GM18507 (cell line): ENCODE results near the gene ENTPD7.

Experiments
- DNase-seq: peaks from one replicate; pipeline ENCODE4 v3.0.0; 2011; ENCODE audit warnings: low read depth; ENCODE audit not compliant: insufficient read length; ENCODE audit errors: extremely low spot score
- FAIRE-seq: peaks from 2 replicates; lab custom pipeline; 2011; peaks lifted over from hg19 to GRCh38; lab: Jason Lieb, UNC

ENTPD7 gene

DNA sequence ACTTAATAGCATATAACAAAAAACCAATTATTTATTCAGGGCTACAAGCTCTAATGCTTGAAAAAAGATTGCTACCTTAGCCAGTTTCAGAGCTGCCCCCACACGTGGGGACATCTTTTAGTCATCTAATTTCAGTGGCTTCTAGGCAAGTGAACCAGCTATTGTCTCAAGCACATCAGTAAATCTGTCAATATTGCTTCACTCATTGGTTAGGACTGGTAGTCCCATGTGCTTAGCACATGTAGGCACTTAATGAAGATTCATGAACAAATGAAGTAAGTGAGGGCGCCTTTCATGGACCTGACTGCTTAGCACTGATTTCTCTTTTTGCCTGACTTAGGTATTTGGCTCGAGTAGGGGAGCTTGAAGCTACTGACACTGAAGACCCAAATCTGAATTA is 19.6 kb downstream of the ENTPD7 start:
- no peak for FAIRE-seq
- DNase-seq, result no peak

DNA sequence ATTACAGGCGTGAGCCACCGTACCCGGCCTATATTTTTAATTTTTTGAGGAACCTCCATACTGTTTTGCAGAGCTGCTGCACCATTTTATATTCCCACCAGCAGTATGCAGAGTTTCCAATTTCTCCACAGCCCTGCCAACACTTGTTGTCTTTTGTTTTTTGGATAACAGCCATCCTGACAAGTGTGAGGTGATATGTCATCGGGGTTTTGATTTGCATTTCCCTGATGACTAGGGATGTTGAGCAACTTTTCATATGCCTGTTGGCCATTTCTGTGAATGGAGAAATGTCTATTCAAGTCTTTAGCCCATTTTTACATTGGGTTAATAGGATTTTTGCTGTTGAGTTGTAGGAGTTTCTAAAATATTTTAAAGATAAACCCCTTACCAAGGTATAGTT is 22.2 kb downstream of the ENTPD7 start:
- DNase-seq (no peak), FAIRE-seq (no peak)

DNA sequence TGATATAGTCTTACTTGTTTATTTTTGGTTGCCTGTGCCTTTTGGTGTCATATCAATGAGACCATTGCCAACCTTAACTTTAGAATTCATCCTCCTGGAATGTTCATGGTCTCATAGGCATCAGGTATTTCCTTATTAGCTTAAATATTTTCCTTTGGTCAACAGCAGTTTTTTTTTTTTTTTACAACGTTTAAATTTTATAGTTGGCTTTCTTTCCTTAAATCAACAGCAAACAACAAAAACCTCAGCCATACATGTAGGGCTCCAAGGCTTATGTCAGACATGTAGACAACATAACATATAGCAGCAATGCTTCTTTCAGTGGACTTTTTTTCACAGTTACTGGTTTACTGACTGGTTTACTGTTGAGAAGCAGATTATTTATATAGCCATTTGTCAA is 22.7 kb downstream of the ENTPD7 start:
- DNase-seq, result no peak
- FAIRE-seq, result no peak

DNA sequence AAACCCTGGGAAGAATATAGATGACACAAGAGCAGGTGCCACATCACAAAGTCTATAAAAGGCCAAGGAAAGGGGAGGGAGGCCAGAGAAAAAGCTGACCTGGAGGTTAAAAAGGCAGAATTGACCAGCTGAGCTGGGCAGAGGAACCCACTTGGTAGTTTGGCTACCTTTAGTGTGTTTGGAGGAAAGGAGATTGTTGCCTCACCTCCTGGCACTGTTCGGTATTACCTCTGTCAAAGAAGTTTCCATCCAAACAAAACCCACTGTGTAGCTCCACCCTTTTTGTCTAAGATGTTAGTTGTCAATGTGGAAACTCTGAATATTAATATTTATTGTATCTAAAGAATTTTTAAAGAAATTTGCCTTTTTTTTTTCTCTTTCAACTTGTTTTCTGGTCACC is 23.4 kb downstream of the ENTPD7 start:
- DNase-seq (no peak), FAIRE-seq (no peak)

DNA sequence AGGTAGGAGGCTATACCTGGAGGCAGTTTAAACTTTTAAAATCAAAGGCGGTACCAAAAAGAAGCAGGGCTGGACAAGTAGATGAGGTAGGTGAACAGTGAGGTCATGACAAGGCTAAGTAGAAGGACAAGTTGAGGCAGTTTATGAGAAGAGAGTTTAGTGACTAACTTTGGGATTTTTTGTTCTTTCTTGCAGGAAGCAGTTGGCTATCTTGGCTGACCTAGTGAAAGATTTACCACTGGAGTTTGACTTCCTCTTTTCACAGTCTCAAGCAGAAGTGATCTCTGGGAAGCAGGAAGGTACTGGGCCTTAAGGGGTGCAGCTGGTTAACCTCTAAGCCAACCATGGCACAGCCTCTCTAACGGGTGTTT is 26.3 kb downstream of the ENTPD7 start:
- FAIRE-seq, result peak; percentile 89

DNA sequence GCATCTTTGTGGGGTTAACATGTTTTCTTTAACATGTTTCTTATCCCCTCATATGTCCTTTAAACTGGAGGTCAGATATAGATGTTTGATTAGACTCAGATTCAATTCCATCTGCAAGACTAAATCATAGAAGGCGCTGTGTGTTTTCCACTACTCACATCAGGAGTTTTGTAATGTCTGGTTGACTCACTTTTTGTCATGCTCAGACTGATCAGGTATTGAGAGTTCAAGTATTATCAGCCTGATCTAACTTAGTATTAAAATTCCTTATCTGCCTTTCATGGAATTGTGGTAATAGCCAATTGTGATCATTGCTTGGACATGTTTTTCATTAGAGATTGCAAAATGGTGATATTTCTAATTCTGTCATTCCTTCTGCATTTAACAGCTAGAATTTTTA is 30.2 kb downstream of the ENTPD7 start:
- DNase-seq (no peak), FAIRE-seq (no peak)

More for the DNA sequence above, 26.3 kb downstream of the ENTPD7 start:
- DNase-seq, result peak; percentile 29

DNA sequence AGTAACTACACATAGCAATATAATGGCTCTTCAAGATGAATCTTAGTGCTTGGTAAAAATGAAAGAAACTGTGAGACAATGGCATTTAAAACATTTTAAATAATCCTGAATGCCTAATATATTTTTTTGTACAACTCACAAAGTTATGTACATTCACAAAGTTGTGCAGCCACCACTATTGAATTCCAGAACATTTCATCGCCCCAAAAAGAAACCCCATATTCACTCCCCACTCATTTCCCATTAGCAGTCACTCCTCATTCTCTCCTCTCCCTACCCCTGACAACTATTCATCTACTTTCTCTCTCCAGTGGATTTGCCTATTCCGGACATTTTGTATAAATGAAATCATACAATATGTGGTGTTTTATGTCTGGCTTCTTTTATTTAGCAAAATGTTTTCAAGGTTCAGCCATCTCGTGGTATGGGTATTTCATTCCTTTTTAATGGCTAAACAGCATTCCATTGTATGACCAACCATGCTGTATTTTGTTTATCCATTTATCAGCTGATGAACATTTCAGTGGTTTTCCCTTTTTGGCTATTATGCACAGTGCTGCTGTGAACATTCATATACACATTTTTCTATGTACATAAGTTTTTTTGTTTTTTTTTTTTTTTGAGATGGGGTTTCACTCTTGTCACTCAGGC is 34.7 kb downstream of the ENTPD7 start:
- DNase-seq (no peak), FAIRE-seq (no peak)

DNA sequence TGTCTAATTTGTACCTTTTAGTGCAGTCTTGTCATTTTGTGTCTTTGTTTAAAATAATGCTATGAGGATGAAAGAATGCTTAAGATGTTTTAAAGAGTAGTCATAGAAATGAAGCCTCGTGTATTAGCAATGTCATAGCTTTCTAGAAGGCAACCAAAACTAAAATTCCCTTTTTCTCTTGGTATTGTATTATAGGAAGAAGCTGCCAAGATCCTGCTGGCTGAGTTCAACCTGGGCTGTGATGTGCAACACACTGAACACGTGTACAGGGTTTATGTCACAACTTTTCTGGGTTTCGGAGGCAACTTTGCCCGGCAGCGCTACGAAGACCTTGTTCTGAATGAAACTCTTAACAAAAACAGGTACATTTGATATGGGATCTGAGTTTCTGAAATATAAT is 36.5 kb downstream of the ENTPD7 start:
- FAIRE-seq, result no peak
- no peak for DNase-seq

DNA sequence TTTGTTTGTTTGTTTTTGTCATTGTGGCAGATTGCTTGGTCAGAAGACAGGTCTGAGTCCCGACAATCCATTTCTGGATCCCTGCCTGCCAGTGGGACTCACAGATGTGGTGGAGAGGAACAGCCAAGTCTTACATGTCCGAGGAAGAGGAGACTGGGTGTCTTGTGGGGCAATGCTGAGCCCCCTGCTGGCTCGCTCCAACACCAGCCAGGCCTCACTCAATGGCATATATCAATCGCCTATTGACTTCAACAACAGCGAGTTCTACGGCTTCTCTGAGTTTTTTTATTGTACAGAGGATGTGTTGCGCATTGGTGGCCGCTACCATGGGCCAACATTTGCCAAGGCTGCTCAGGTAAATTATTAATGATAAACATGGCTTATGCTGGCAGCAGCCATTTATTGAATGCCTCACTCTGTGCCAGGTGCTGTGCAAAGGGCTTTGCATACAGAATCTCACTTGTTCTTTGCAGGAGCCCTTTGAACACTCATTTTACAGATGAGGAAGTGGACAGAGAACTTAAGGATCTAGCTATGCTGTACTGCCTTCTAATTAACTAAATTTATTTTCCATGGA is 39.3 kb downstream of the ENTPD7 start:
- DNase-seq, result no peak
- FAIRE-seq, result no peak

DNA sequence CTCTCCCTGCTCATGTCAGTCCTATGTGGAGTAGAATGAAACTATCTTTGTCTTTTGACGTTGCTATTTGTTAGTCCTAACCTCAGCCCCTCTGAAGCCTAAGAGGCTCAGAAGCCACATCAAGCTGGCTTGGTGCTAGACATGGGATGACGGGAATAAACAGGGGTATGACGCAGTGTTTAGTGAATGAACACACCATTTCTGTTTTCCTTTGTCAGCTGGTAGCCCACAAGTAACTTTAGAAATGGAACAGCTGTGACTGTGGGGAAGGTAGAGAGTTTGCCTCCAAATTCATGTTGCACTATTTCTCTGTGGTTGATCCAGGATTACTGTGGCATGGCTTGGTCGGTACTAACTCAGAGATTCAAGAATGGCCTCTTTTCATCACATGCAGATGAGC is 41.3 kb downstream of the ENTPD7 start:
- peak; percentile 24 for FAIRE-seq

DNA sequence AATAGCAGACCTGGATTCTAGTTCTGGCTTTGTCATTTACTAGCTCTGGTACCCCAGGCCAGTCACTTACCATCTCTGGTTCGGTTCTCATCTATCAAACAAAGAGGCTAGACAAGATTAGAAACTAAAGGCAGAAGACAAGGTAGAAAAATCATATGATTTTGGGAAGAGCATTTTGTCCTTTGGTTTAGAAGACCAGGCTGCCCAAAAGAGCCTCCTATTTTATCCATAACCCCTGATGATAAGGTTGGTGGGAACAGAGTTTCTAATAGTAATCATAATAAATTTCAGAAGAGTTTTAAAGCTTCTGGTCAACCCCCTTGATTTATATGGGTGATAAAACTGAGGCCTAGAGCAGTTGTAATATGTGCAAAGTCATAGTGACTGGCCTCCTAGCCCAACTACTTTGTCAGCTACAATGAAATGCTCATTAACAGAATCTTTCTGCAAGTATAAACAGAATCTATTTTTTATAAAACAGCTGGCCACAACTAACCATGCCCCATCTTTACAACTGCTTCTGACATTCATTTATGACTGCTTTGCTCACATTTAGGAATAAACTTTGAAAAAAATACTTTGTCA is 49.2 kb downstream of the ENTPD7 start:
- FAIRE-seq (no peak), DNase-seq (no peak)

More for the DNA sequence above, 41.3 kb downstream of the ENTPD7 start:
- DNase-seq, result no peak

DNA sequence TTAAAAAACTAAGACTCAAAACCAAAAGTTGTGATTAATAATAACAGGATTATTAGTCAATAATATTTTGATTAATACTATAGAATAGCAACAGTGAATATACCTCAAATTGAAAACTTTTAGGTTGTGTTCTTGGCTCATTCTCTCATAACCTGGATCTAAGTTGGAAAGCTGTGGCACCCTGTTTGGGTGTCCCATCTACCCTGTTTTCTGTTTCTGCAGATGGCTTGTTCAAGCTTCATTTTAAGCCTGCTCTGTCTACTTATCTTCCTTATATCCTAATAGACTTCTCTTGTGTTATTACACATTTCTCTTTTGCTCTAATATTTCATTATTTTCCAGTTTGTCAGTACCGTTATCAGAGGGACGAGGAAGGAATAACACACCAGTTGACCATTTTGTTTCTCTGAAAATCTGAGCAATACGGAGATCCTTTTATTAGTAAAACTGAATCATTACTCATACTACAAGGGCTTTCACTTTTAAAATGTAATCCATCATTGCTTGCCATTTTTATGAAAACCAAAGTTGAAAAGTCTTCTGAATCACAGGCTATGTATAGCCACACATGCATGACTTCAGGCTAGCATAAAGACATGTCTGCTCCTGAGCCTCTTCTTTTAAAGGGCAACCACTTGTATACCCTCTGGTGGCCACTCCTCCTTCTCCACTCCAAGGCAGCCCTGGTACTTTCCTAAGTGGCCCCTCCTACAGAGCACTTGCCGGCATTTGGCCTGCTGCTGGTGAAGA is 50.3 kb downstream of the ENTPD7 start:
- FAIRE-seq, result no peak
- DNase-seq, result no peak

DNA sequence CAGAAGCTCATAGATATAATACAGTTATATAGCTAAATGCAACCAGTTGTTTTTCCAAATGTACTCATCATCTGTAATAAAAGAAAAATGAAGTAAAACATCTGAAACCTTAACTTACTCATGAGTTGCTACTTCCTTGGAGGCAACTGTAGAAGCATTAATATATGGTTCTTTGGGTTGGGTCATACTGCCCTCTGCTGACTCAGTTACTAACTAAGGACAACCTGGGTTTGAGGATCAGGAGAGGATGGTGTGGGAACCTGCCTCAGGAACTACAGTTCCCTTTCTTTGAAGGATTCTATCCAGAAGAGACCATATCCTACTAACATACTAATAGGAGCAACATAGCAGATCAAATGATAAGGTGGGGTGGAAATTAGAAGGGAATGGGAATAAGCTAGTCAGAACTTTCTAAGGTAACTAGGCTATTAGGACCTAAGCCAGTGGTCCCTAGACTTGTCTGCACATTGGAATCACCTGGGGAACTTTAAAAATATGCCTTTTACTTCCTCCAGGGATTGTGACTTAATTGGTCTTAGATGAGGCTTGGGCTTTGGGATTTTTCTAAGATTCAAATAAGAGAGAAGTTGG is 51.9 kb downstream of the ENTPD7 start:
- DNase-seq (peak; percentile 3), FAIRE-seq (peak; percentile 71)

DNA sequence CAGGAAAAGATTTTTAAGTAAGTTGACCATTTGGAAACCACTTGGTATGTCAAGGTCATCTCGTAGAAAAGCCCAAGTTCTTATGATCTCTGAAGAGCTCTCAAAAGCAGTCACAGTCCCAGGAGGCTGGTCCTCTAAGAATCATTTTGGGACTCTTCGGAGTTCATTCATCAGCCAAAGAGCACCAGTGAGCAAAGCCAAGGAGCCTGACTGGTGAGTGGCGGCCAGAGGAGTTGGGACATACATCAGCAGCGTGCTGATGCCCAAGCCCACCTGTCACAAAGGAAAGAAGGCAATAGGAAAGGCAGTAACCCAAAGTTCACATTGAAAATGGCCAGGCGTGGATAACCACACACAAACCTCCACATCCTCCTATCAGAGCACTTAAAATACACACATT is 55.1 kb downstream of the ENTPD7 start:
- FAIRE-seq (no peak), DNase-seq (no peak)

DNA sequence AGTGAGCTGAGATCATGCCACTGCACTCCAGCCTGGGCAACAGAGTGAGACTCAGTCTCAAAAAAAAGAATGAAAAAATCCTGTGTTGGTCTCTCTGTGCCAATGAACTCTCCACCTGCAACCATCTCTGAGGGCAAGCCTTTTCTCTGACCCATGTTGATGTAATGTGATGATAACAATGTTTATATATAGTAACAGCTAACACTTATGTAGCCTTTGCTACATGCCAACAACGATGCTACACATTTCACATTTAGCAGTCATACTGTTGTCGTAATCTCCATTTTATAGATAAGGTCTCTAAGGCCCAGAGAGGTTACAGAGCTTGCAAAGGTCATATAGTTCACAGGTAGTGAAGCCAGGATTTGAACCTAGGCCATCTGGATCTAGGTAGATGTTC is 61.1 kb downstream of the ENTPD7 start:
- DNase-seq, result no peak
- FAIRE-seq, result no peak

DNA sequence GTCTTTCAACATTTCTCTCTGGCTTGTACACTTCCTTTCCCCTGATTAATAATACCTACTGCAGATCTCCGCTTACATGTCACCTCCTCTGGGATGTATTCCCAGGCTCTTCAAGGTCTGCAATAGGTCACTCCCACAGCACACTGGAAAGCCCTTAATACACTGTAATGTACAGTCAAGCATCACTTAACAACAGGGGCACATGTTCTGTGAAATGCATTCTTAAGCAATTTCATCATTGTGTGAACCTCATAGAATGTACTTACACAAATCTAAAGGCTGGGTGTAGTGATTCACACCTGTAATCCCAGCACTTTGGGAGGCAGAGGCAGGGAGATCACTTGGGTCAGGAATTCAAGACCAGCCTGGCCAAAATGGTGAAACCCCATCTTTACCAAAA is 70.7 kb downstream of the ENTPD7 start:
- DNase-seq (no peak), FAIRE-seq (no peak)

DNA sequence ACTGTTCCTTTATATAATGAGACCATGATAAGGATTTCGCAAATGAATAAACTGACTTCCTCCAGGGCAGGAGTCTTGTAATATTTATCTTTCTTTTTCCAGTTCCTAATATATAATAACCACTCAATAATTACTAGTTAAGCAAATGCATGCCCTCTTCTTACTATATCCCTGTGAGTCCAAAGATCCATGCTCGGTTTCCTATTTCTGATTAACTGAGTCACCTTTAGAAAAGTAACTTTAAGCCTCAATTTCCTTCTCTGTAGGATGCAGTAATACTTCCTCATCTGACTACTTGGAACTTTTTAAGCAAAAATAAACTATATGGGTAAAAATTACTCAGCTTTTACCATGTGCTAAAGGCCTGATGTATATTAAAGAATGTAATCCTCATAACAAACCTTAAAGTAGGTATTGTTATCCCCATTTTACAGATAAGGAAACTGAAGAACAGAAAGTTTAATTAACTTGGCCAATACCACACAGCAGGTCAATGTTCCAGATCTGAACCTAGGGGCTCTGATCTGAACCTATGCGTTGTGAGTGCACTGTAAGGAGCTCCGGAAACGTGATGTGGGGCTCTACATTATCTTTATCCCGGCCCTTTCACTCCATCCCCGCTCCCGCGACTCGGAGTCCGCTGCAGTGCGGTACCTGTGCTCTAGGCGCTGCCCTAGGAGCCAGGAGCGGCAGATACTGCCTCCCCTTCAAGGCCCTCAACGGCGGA is 72.2 kb downstream of the ENTPD7 start:
- DNase-seq, result no peak
- peak; percentile 46 for FAIRE-seq

DNA sequence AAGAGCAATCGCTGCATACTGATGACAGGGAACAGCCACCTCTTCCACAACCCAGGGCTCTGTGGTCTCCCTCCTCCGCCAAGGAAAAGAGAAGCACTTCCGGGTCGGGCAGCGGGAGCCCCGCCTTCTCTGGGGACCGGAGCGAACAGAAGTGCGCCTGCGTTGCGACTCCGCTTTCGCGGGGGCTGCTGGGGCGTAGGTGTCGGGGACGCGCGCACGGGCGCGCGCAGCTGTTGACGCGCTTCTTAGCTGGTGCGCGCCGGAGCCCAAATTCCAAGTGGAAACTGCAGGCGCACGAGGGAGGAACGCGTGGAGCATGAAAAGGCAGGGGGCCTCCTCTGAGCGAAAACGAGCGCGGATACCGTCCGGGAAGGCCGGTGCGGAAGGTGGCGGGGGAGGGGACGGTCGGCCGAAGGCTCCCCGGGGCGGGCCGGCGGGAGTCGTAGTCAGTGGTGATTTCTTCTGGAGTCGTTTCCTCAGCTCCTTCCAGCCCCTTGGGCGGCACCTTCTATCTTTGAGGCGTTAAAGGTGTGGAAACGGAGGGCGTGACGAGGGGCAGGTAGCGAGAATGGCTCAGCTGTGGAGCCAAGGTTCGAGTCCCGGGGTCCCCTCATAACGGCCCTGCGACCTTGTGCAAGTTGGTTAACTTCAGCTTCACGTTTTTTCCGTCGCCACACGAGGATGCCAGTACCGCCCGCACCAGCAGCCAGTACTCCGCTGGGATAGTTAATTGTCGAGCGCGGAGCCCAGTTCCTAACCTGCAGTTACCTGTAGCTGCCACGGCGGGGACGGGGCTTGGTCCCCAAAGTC is 72.9 kb downstream of the ENTPD7 start, which contains the start of the genes COX15 and CUTC:
COX15 (minus strand) TSS at position 95 of the 810 bp plus-strand sequence; CDS start at position 17, 78 bp downstream.
CUTC (plus strand) TSS at position 202 of the 810 bp plus-strand sequence; CDS start at position 317, 115 bp downstream.
- FAIRE-seq (peak; percentile 96), DNase-seq (peak; percentile 89)

DNA sequence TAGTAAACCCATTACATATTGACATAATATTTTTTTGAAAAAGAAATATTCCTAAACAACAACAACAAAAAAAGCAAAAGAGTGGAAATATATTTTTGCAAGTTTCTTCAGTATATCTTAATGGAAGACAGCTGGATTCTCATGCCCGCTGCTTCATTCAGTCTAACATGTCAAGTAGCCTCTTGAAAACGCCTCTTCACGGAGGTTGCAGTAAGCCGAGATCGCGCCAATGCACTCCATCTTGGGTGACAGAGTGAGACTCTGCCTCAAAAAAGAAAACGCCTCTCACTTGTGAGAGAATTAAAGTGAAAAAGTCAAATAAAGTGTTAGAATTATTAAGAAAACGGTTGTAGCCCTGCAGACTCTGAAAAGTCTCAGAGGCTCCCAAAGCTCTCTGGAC is 74.1 kb downstream of the ENTPD7 start:
- no peak for FAIRE-seq
- DNase-seq, result no peak
